ENCODE measurements around the gene CTDP1. TPM values are rescaled to one million over a fixed set of nuclear protein-coding genes. Genes with fewer than 3 reads are reported as not detected.
"Not testable (repeated sequence)": the region's sequence is repeated elsewhere in the genome, so short reads cannot be mapped to it uniquely, and the experiment has no call there.

The CTDP1 gene
- total RNA-seq, 4 donors from 2014 or later: 20.7 to 36.2 (median 25.8) TPM

- no peak overlapping the region for H3K4me3 ChIP-seq
- no peaks in the 10 kb centered on the region for H3K27me3 ChIP-seq
- no peak for DNase-seq
- H3K27ac ChIP-seq: no peak overlapping the region
- TF ChIP-seq CTCF (IDR thresholded peaks at IDR 0.05): no peak
- TF ChIP-seq POLR2A (IDR thresholded peaks at IDR 0.05): no peak
- H3K9me3 ChIP-seq: peaks cover 0 to 16% (median 5%) of the 10 kb centered on the region in 4 donors
- no peaks in the 10 kb centered on the region for H3K4me1 ChIP-seq
- peaks cover 0 to 73% (median 0%) of the 10 kb centered on the region in 3 donors for H3K36me3 ChIP-seq
Observed at GRCh38 chr18:79726721-79727120, 47.1 kb downstream of the CTDP1 start.

- Histone ChIP-seq H3K27me3 (no peaks in the 10 kb centered on the region), H3K4me3 (no peak overlapping the region), H3K36me3 (peaks cover 0 to 78% (median 0%) of the 10 kb centered on the region in 3 donors), H3K27ac (no peak overlapping the region), H3K9me3 (peaks cover 0 to 20% (median 8%) of the 10 kb centered on the region in 4 donors), H3K4me1 (no peaks in the 10 kb centered on the region)
- TF ChIP-seq POLR2A (IDR thresholded peaks at IDR 0.05) (no peak), CTCF (IDR thresholded peaks at IDR 0.05) (no peak)
- no peak for DNase-seq
Observed at GRCh38 chr18:79727211-79727610, 47.6 kb downstream of the CTDP1 start.

GRCh38 chr18:79728931-79729586, 49.5 kb downstream of the CTDP1 start:
- no peak for DNase-seq

GRCh38 chr18:79729611-79730010, 50.0 kb downstream of the CTDP1 start:
- DNase-seq: no peak
- Histone ChIP-seq H3K4me1 (no peaks in the 10 kb centered on the region), H3K9me3 (peaks cover 0 to 33% (median 8%) of the 10 kb centered on the region in 4 donors), H3K4me3 (no peak overlapping the region), H3K36me3 (peaks cover 0 to 79% (median 0%) of the 10 kb centered on the region in 3 donors), H3K27me3 (no peaks in the 10 kb centered on the region), H3K27ac (no peak overlapping the region)
- TF ChIP-seq CTCF (IDR thresholded peaks at IDR 0.05): no peak
- no peak for TF ChIP-seq POLR2A (IDR thresholded peaks at IDR 0.05)

More at GRCh38 chr18:79728931-79729586, 49.5 kb downstream of the CTDP1 start:
- TF ChIP-seq CTCF (IDR thresholded peaks at IDR 0.05): no peak
- no peak for TF ChIP-seq POLR2A (IDR thresholded peaks at IDR 0.05)
- no peak overlapping the region for H3K4me3 ChIP-seq
- no peak overlapping the region for H3K27ac ChIP-seq
- peaks cover 0 to 33% (median 8%) of the 10 kb centered on the region in 4 donors for H3K9me3 ChIP-seq
- H3K4me1 ChIP-seq: no peaks in the 10 kb centered on the region
- peaks cover 0 to 79% (median 0%) of the 10 kb centered on the region in 3 donors for H3K36me3 ChIP-seq
- no peaks in the 10 kb centered on the region for H3K27me3 ChIP-seq

- H3K36me3 ChIP-seq: peaks cover 0 to 85% (median 0%) of the 10 kb centered on the region in 3 donors
- H3K9me3 ChIP-seq: peaks cover 0 to 33% (median 8%) of the 10 kb centered on the region in 4 donors
- no peak for TF ChIP-seq CTCF (IDR thresholded peaks at IDR 0.05)
- TF ChIP-seq POLR2A (IDR thresholded peaks at IDR 0.05): no peak
- no peak overlapping the region for H3K27ac ChIP-seq
- no peak overlapping the region for H3K4me3 ChIP-seq
- no peaks in the 10 kb centered on the region for H3K4me1 ChIP-seq
- DNase-seq: no peak
- H3K27me3 ChIP-seq: no peaks in the 10 kb centered on the region
Observed at GRCh38 chr18:79730804-79731203, 51.2 kb downstream of the CTDP1 start.

- not testable (repeated sequence) for H3K4me3 ChIP-seq, DNase-seq, H3K27ac ChIP-seq, H3K27me3 ChIP-seq, H3K4me1 ChIP-seq
- Histone ChIP-seq H3K9me3 (peaks cover 0 to 33% (median 8%) of the 10 kb centered on the region in 4 donors), H3K36me3 (peaks cover 0 to 97% (median 0%) of the 10 kb centered on the region in 3 donors)
Observed at GRCh38 chr18:79731881-79732720, 52.5 kb downstream of the CTDP1 start.
